Memory B cell (primary cell): ENCODE data around the gene STK26.

Experiments
- ATAC-seq: fragments of 150-1000 bp; cut with Tn5 transposase; 2 replicates; pipeline ENCODE4 v1.10.0; 2021; ENCODE audit warnings: low read depth, mild to moderate bottlenecking, moderate library complexity
- DNase-seq, 2 donors: peaks; one replicate each; pipeline ENCODE4 v3.0.0; 2022; ENCODE audit warnings: low spot score in 2 of 2
- H3K27ac Mint-ChIP-seq: one replicate; pipeline ENCODE4 v1.8.0; 2022; ENCODE audit warnings: mild to moderate bottlenecking, moderate library complexity, mixed read lengths
- H3K27me3 Mint-ChIP-seq: one replicate; pipeline ENCODE4 v1.8.0; 2022; ENCODE audit warnings: mixed read lengths
- H3K36me3 Mint-ChIP-seq: one replicate; pipeline ENCODE4 v1.8.0; 2022; ENCODE audit warnings: mild to moderate bottlenecking, mixed read lengths
- H3K4me1 Mint-ChIP-seq: one replicate; pipeline ENCODE4 v1.8.0; 2022; ENCODE audit warnings: mixed read lengths
- H3K4me3 Mint-ChIP-seq: one replicate; pipeline ENCODE4 v1.8.0; 2022; ENCODE audit warnings: mild to moderate bottlenecking, moderate library complexity, mixed read lengths
- H3K9me3 Mint-ChIP-seq: one replicate; pipeline ENCODE4 v1.8.0; 2022; ENCODE audit warnings: mixed read lengths

Gene STK26

GRCh38 chrX:132017431-132018185 lies 5.5 kb upstream of the STK26 start:
- ATAC-seq: no peak
- no peak overlapping the region for H3K4me3 Mint-ChIP-seq
- H3K27ac Mint-ChIP-seq: no peak overlapping the region

GRCh38 chrX:132022198-132022966 lies 720 bp upstream of the STK26 start:
- Mint-ChIP-seq H3K4me1 (peaks cover 18% of the 10 kb centered on the region), H3K27ac (peak overlapping the region; percentile 82), H3K4me3 (peak overlapping the region; percentile 91), H3K27me3 (no peaks in the 10 kb centered on the region), H3K9me3 (no peaks in the 10 kb centered on the region), H3K36me3 (peaks cover under 1% of the 10 kb centered on the region)
- ATAC-seq (peak; percentile 35), DNase-seq (peak; percentile 6 to 11)

More at GRCh38 chrX:132017431-132018185, 5.5 kb upstream of the STK26 start:
- Mint-ChIP-seq H3K27me3 (no peaks in the 10 kb centered on the region), H3K9me3 (no peaks in the 10 kb centered on the region), H3K4me1 (peaks cover 15% of the 10 kb centered on the region), H3K36me3 (no peaks in the 10 kb centered on the region)
- DNase-seq: no peak

DNA sequence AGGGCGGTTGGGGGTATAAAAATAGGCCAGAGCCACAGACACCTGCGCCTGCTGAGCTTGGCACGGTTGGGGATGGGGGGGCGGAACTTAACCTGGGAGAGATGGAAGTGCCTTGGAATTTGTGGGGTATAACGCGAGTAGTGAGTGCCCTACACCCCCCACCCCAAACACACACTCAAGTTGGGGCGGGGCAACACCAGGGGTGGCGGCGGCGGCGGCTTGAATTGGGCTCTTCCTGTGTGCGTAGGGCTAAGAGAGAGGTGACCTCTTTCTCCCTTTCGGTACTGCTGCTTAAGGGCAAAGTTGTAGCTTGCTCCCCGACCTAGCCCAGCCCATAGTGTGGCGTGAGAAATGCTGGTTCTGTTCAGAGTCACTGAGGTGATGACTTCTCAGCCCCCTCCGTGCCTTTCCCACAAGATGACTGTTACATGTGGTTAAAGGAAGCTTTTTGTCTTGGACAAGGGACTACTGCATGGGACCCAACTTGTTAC lies 839 bp downstream of the STK26 start:
- Mint-ChIP-seq H3K4me3 (peak overlapping the region; percentile 91), H3K4me1 (peaks cover 27% of the 10 kb centered on the region), H3K27me3 (no peaks in the 10 kb centered on the region), H3K27ac (peak overlapping the region; percentile 82), H3K36me3 (peaks cover 3% of the 10 kb centered on the region), H3K9me3 (no peaks in the 10 kb centered on the region)
- DNase-seq (peak; percentile 10 to 12), ATAC-seq (peak; percentile 28)

GRCh38 chrX:132025041-132025440 lies 1.9 kb downstream of the STK26 start:
- peak overlapping the region; percentile 46 for H3K4me3 Mint-ChIP-seq
- H3K27ac Mint-ChIP-seq: no peak overlapping the region
- H3K9me3 Mint-ChIP-seq: no peaks in the 10 kb centered on the region
- ATAC-seq (no peak), DNase-seq (no peak)
- no peaks in the 10 kb centered on the region for H3K27me3 Mint-ChIP-seq
- peaks cover 33% of the 10 kb centered on the region for H3K4me1 Mint-ChIP-seq
- H3K36me3 Mint-ChIP-seq: peaks cover 6% of the 10 kb centered on the region

GRCh38 chrX:132030264-132030663 lies 7.2 kb downstream of the STK26 start:
- no peak for DNase-seq
- Mint-ChIP-seq H3K4me1 (peaks cover 43% of the 10 kb centered on the region), H3K9me3 (no peaks in the 10 kb centered on the region), H3K27me3 (no peaks in the 10 kb centered on the region), H3K27ac (no peak overlapping the region), H3K36me3 (peaks cover 9% of the 10 kb centered on the region), H3K4me3 (no peak overlapping the region)
- no peak for ATAC-seq

- peaks cover 9% of the 10 kb centered on the region for H3K36me3 Mint-ChIP-seq
- peaks cover 47% of the 10 kb centered on the region for H3K4me1 Mint-ChIP-seq
- ATAC-seq: no peak
- H3K27me3 Mint-ChIP-seq: no peaks in the 10 kb centered on the region
- H3K9me3 Mint-ChIP-seq: no peaks in the 10 kb centered on the region
- no peak overlapping the region for H3K4me3 Mint-ChIP-seq
- H3K27ac Mint-ChIP-seq: no peak overlapping the region
- no peak for DNase-seq
These were observed 8.8 kb downstream of the STK26 start for GRCh38 chrX:132031867-132032266.

DNA sequence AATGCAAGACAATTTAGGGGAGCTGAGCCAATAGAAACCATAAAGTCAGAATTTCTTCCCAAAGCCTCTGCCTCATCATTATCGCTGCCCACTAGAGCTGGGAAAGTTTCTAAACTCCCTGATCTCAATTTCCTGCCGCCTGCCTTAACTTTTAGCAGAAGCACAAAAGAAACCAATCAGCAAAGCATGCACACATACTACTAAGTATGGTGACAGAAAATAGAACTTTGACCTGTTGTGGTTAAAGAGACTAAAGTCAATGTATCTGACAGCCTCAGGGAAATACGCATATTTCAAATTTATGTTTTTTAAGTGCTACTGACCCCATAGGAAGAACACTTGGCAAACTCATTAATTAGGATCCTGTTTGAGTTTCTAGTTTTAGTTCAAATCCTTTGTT lies 10.1 kb downstream of the STK26 start:
- Mint-ChIP-seq H3K27me3 (no peaks in the 10 kb centered on the region), H3K9me3 (no peaks in the 10 kb centered on the region), H3K4me1 (peaks cover 45% of the 10 kb centered on the region), H3K36me3 (peaks cover 6% of the 10 kb centered on the region), H3K4me3 (no peak overlapping the region), H3K27ac (no peak overlapping the region)
- no peak for ATAC-seq
- no peak for DNase-seq

DNA sequence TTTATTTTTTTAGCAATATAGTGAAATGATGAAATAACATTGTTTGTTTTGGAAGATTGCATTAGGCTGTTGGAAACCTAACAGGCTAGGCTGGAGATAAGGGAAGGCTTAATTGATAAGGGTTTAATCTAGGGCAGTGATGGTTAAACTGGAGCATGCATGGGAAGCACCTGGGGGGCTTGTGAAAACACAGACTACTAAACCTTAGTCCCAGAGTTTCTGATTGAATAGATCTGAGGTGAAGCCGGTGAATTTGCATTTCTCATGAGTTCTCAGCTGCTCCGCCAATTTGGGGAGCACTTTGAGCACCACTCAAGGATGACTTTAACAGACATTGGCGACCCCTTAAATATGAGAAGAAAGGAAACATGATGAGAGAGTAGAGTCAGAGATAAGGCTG lies 11.5 kb downstream of the STK26 start:
- Mint-ChIP-seq H3K4me3 (no peak overlapping the region), H3K4me1 (peaks cover 33% of the 10 kb centered on the region), H3K9me3 (no peaks in the 10 kb centered on the region), H3K27me3 (no peaks in the 10 kb centered on the region), H3K36me3 (peaks cover 3% of the 10 kb centered on the region), H3K27ac (no peak overlapping the region)
- ATAC-seq (no peak), DNase-seq (no peak)

DNA sequence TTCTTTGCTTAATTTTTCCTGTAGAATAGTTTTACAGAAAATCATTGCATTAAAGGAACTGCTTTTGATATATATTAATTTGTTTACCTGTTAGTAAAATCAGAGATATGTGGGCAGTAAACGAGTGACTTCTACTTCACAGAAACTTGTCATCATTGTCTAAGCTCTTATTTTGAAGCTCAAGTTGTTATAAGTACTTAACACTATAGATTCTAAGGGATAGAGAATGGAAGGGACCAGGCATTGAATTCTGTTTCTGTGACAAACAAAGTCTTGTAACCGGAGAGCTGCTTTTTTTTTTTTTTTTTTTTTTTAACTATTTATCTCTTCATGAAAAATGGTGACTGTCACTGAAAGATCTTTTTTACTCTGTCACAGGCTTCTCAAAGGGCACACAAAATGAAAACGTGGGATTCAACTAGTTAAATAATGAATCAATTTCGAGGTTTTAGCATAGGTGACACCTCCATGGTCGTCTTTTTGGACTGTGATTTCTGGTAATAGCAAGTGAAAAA lies 14.4 kb downstream of the STK26 start:
- DNase-seq: no peak
- Mint-ChIP-seq H3K9me3 (no peaks in the 10 kb centered on the region), H3K4me3 (no peak overlapping the region), H3K27me3 (no peaks in the 10 kb centered on the region), H3K27ac (no peak overlapping the region), H3K36me3 (no peaks in the 10 kb centered on the region), H3K4me1 (peaks cover 25% of the 10 kb centered on the region)
- ATAC-seq: no peak

GRCh38 chrX:132040066-132040465 lies 17.0 kb downstream of the STK26 start:
- DNase-seq: no peak
- ATAC-seq: no peak
- H3K4me3 Mint-ChIP-seq: no peak overlapping the region
- H3K36me3 Mint-ChIP-seq: no peaks in the 10 kb centered on the region
- H3K27me3 Mint-ChIP-seq: no peaks in the 10 kb centered on the region
- H3K27ac Mint-ChIP-seq: no peak overlapping the region
- H3K4me1 Mint-ChIP-seq: peaks cover 19% of the 10 kb centered on the region
- H3K9me3 Mint-ChIP-seq: no peaks in the 10 kb centered on the region

GRCh38 chrX:132041015-132041414 lies 17.9 kb downstream of the STK26 start:
- Mint-ChIP-seq H3K9me3 (no peaks in the 10 kb centered on the region), H3K4me1 (peaks cover 16% of the 10 kb centered on the region), H3K27ac (no peak overlapping the region), H3K4me3 (no peak overlapping the region), H3K27me3 (no peaks in the 10 kb centered on the region), H3K36me3 (peaks cover 1% of the 10 kb centered on the region)
- no peak for DNase-seq
- ATAC-seq: no peak

GRCh38 chrX:132043977-132044376 lies 20.9 kb downstream of the STK26 start:
- no peak overlapping the region for H3K27ac Mint-ChIP-seq
- H3K4me3 Mint-ChIP-seq: no peak overlapping the region
- DNase-seq (no peak), ATAC-seq (no peak)
- H3K9me3 Mint-ChIP-seq: no peaks in the 10 kb centered on the region
- H3K36me3 Mint-ChIP-seq: peaks cover 2% of the 10 kb centered on the region
- H3K4me1 Mint-ChIP-seq: peaks cover 13% of the 10 kb centered on the region
- H3K27me3 Mint-ChIP-seq: no peaks in the 10 kb centered on the region

DNA sequence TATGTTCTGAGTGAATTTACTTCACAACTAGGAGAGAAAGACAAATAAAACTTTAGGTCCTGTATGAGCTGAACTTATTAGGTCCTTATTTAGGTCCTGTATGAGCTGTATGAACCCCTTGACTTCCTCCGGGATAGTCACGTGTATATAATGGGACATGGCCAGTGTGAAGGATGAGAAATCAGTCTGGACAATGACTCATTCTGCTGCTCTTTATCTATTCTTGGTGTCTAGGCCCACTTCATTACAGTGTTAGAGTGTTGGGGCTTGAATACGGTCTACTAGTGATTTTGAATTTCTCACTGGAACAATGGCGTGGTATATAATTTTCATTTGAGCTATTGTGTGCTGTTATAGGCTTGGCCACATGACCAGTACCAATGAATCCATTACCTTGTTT lies 21.9 kb downstream of the STK26 start:
- H3K9me3 Mint-ChIP-seq: no peaks in the 10 kb centered on the region
- no peak for DNase-seq
- no peak overlapping the region for H3K27ac Mint-ChIP-seq
- peaks cover 13% of the 10 kb centered on the region for H3K4me1 Mint-ChIP-seq
- H3K27me3 Mint-ChIP-seq: no peaks in the 10 kb centered on the region
- H3K36me3 Mint-ChIP-seq: peaks cover 2% of the 10 kb centered on the region
- H3K4me3 Mint-ChIP-seq: no peak overlapping the region
- no peak for ATAC-seq

- Mint-ChIP-seq H3K36me3 (peaks cover 2% of the 10 kb centered on the region), H3K27me3 (no peaks in the 10 kb centered on the region), H3K9me3 (no peaks in the 10 kb centered on the region), H3K4me3 (no peak overlapping the region), H3K4me1 (peaks cover 13% of the 10 kb centered on the region), H3K27ac (no peak overlapping the region)
- no peak for DNase-seq
- no peak for ATAC-seq
These were observed 22.4 kb downstream of the STK26 start for GRCh38 chrX:132045456-132045855.
